GM21786 (cell line): ENCODE results near the gene RMND5A.
A peak's percentile ranks its signal among the peaks of the same experiment; 100 is the strongest.

Source experiments
- ATAC-seq: cut with Tn5 transposase; IDR thresholded peaks from one replicate; pipeline ENCODE4 v1.9.1; 2021; ENCODE audit not compliant: unreplicated experiment

Gene RMND5A

DNA sequence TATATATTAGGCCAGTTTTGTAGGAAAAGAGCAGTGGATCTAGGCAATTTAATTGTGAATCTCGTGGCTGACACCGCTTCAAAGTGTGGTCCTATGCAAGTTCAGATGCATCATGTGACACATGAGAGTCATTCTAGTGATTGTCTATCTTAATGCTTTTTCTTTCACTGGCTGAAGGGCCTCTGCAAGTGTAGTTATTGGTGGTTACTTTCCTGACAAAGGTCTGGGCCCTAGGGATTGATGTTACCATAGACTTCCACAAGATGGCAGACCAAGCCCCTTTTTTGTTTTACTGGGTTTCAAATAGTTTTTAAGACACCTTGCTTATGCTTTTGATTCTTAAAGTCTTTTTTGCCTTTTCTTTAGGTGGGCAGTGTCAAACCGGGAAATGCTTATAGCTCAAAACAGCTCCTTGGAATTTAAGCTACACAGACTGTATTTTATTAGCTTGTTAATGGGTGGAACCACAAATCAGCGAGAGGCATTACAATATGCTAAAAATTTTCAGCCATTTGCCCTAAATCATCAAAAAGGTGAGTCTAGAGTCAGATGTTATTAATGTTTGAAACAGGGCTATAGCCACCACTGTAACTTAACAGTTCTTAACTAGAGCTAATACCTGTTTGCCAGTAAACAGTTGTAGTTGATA, 44.7 kb downstream of the RMND5A start:
- ATAC-seq = peak; percentile 60

DNA sequence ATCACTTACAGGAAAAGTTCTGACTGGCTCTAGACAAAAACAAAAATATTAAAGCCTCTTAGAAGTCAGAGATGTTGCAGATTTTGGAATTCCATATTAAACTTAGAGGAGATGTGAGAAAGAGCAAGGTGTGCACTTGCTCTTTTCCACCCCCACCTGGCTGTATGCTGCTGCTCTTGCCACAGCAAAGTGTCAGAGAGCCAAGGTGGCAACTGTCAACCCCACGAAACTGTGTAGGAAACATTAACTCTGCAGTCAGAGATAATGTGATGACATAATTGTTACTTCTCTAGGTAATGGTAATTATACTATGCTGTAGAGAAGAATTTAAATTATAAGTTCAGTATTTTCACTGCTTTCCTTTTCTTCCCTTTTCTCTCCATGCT, 45.2 kb downstream of the RMND5A start:
- no peak for ATAC-seq

DNA sequence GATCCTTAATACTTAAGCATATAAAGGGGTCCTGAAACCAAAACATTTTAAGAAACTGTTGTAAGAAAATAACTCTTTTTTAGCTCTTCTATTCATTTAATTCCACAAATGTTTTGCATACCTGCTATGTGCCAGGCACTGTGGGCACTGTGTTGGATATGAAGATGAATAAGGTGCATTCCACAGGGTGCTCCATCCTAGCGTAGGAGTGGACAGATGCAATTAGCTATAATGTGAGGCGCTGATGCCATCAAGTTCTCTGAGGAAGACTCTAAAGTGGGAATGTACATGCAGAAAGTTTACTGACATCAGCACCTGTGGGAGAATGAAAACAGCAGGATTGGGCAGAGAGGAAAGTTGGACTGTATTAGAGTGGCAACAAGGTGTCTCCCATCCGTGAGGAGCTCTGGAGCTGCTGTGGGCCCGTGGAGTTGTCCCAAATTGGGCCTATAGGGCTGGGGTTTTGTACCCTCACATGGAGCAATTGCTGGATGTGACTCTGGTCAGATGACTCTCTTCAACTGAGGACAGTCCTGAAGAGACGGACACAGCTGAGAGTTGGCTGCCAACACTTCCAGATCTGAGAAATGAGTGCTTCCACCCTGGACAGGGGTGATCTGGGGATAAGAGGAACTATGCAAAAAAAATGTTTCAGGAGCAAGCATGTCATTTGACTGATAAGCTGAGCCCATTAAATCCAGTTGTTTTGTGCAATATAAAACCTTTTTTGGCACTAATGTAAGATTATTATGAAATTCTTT, 48.3 kb downstream of the RMND5A start:
- no peak for ATAC-seq

DNA sequence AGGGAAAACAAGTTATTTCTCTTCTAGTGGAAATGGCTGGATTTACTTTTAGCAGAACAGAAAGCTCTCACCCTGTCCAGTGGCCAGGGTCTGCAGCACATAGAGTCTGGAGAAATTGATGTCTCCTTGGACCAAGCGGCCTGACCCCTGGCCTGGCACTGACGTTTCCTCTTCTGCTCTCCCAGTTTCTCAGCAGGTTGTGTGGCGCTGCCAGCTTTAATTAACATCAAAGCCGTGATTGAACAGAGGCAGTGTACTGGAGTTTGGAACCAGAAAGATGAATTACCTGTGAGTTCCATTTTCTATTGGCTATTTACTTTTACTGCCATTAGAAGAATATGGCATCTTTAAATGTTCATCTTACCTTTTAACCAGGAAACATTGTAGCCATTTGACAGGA, 49.7 kb downstream of the RMND5A start:
- no peak for ATAC-seq

- ATAC-seq = no peak
Measured at GRCh38 chr2:86770816-86771301, 50.8 kb downstream of the RMND5A start.

DNA sequence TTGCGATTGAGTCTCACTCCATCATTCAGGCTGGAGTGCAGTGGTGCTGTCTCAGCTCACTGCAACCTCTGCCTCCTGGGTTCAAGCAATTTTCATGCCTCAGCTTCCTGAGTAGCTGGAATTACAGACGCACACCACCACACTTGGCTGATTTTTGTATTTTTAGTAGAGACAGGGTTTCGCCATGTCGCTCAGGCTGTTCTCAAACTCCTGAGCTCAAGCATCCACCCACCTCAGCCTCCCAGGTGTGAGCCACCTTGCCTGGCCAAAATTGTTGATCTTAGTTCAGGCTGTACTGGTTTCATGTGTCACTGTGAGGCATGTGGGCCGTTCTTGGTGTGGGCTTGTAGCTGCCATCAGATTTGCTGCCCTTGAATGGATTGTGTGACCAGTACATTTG, 52.5 kb downstream of the RMND5A start:
- no peak for ATAC-seq

- no peak for ATAC-seq
Measured at GRCh38 chr2:86774862-86775261, 54.8 kb downstream of the RMND5A start.

DNA sequence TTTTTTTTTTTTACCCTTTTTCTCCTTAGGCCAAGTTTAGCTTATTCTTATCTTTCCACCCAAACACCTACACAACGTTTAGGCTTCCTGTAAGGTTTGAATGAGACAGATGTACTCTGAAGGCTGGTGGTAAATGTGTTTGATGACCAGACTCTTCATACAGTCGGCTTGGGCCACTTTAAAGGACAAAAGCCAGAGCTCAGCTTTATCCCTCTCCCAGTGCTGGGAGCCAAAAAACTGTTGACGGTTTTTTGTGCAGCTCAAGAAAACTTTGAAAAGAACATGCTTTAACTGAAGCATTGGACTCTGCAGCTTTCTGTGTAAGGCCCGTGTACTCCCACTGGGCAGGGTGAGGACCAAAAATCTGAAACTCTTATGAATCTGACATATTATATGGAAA, 55.2 kb downstream of the RMND5A start:
- ATAC-seq = no peak

- no peak for ATAC-seq
Measured at GRCh38 chr2:86776532-86776931, 56.4 kb downstream of the RMND5A start.

DNA sequence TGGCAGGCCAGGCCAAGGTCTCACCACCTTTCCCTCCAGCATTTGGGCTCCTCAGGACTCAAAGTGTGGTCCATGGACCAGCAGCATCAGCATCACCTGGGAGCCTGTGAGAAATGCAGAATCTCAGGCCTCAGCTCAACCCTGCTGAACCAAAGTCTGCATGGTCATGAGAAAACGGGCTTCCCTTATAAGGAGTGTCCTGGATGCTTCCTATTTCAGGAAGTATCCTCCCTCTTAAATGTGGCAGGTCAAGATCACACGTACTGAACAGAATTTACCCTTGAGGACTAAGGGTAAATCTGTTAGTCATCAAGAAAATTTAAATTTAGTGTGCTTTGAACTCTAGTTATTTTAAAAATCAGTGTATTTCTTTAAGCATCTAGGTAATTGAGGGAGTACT, 58.9 kb downstream of the RMND5A start:
- no peak for ATAC-seq

DNA sequence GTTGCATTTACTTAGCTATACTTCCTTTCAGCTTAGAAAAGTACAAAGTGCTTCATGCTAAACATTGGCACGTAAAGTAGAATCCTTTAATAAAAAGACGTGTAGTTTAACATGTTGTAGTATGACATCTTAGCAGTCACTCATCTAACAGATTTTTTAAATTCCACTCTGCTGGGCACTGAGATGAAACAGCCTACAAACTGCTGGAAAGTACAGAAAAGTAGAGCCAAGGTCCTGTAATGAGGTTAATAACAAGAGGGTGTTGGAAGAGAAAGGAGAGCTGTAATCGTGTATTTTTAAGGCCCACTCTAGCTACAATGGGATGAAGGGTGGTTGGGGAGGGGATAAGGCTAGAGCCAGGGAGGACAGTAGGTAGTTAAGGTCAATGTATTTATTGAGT, 59.9 kb downstream of the RMND5A start:
- no peak for ATAC-seq

GRCh38 chr2:86781363-86781762, 61.3 kb downstream of the RMND5A start:
- ATAC-seq = no peak

DNA sequence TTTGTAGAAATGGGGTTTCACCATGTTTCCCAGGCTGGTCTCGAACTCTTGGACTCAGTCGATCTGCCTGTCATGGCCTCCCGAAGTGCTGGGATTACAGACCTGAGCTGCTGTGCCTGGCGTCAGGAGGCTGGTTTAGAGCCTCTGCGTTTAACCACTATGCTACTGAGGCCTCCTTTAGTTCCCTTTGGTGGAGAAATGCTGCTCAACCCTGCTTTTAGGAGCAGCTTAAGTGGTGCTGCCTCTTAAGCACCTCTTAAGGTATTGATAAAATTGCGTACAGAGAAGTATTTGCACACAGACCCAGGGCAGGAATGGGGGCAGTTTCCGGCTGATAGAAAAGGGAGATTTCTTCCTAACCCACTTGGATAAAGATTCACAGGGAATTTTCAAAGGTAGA, 62.7 kb downstream of the RMND5A start:
- no peak for ATAC-seq

GRCh38 chr2:86783615-86784339, 63.7 kb downstream of the RMND5A start:
- ATAC-seq = peak; percentile 98

- no peak for ATAC-seq
Measured at GRCh38 chr2:86785456-86785855, 65.4 kb downstream of the RMND5A start.

- no peak for ATAC-seq
Measured at GRCh38 chr2:86786001-86786536, 66.0 kb downstream of the RMND5A start.

- ATAC-seq = no peak
Measured at GRCh38 chr2:86787736-86788135, 67.6 kb downstream of the RMND5A start.

DNA sequence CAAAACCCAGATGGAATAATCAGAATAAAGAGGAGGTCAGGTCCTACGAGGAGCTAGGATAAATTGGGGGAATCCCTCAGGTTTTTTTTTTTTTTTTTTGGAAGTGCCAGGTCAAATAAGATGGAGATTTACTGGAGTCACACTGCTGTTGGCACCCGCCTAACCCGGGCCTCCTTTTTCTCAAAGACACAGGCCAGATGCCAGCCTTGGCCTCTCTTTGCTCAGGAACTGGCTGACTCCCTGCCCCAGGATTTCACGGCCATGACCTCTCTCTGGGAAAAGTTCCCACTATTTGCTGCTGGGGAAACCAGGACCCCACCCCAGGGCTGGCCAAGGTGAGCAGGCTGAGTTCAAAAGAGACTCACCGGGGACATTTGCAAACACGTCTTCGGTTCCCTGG, 68.1 kb downstream of the RMND5A start:
- no peak for ATAC-seq

GRCh38 chr2:86788881-86789686, 69.0 kb downstream of the RMND5A start:
- ATAC-seq = no peak

GRCh38 chr2:86789687-86790133, 69.6 kb downstream of the RMND5A start:
- ATAC-seq = no peak
